ENCODE data around the gene SH2D3C.

The SH2D3C gene

GRCh38 chr9:127778280-127779135 lies at the start of gene SH2D3C:
TSS of gene SH2D3C (minus strand) at chr9:127778666. CDS start at chr9:127778627, 39 bp downstream.
- TF ChIP-seq CTCF (IDR thresholded peaks at IDR 0.05), result peak; percentile 22
- Histone ChIP-seq H3K27me3 (no peaks in the 10 kb centered on the region), H3K4me3 (ENCODE audit: low read depth in 1 of 2, low read length in 1 of 2) (peak within 1 kb of the TSS; percentile 78 to 97), H3K9me3 (no peaks in the 10 kb centered on the region), H3K4me1 (ENCODE audit: control insufficient read depth in 1 of 2, insufficient read depth in 1 of 2, low read depth in 1 of 2, low read length in 1 of 2) (peaks cover 84 to 92% of the 10 kb centered on the region in 2 experiments), H3K36me3 (peaks cover 25% of the 10 kb centered on the region), H3K27ac (peak within 1 kb of the TSS; percentile 90)

- Histone ChIP-seq H3K27me3 (no peaks in the 10 kb centered on the region), H3K9me3 (no peaks in the 10 kb centered on the region), H3K4me3 (ENCODE audit: low read depth in 1 of 2, low read length in 1 of 2) (no peak overlapping the region), H3K36me3 (no peaks in the 10 kb centered on the region), H3K27ac (no peak overlapping the region), H3K4me1 (ENCODE audit: control insufficient read depth in 1 of 2, insufficient read depth in 1 of 2, low read depth in 1 of 2, low read length in 1 of 2) (peaks cover 0 to 6% of the 10 kb centered on the region in 2 experiments)
- no peak for TF ChIP-seq CTCF (IDR thresholded peaks at IDR 0.05)
Observed at GRCh38 chr9:127826253-127826913, 47.9 kb upstream of the SH2D3C start.

- Histone ChIP-seq H3K9me3 (no peaks in the 10 kb centered on the region), H3K4me3 (ENCODE audit: low read depth in 1 of 2, low read length in 1 of 2) (no peak overlapping the region), H3K27me3 (no peaks in the 10 kb centered on the region), H3K27ac (no peak overlapping the region), H3K4me1 (ENCODE audit: control insufficient read depth in 1 of 2, insufficient read depth in 1 of 2, low read depth in 1 of 2, low read length in 1 of 2) (peaks cover 0 to 6% of the 10 kb centered on the region in 2 experiments), H3K36me3 (no peaks in the 10 kb centered on the region)
- no peak for TF ChIP-seq CTCF (IDR thresholded peaks at IDR 0.05)
Observed at GRCh38 chr9:127825319-127826051, 47.0 kb upstream of the SH2D3C start.

- Histone ChIP-seq H3K36me3 (no peaks in the 10 kb centered on the region), H3K27me3 (no peaks in the 10 kb centered on the region), H3K27ac (no peak overlapping the region), H3K4me3 (ENCODE audit: low read depth in 1 of 2, low read length in 1 of 2) (no peak overlapping the region), H3K9me3 (no peaks in the 10 kb centered on the region), H3K4me1 (ENCODE audit: control insufficient read depth in 1 of 2, insufficient read depth in 1 of 2, low read depth in 1 of 2, low read length in 1 of 2) (no peaks in the 10 kb centered on the region)
- TF ChIP-seq CTCF (IDR thresholded peaks at IDR 0.05), result no peak
Observed at GRCh38 chr9:127822108-127822507, 43.6 kb upstream of the SH2D3C start.

GRCh38 chr9:127818574-127818973 lies 40.1 kb upstream of the SH2D3C start:
- H3K36me3 ChIP-seq, result no peaks in the 10 kb centered on the region
- no peaks in the 10 kb centered on the region for H3K27me3 ChIP-seq
- no peaks in the 10 kb centered on the region for H3K9me3 ChIP-seq
- H3K27ac ChIP-seq, result no peak overlapping the region
- no peaks in the 10 kb centered on the region for H3K4me1 ChIP-seq (ENCODE audit: control insufficient read depth in 1 of 2, insufficient read depth in 1 of 2, low read depth in 1 of 2, low read length in 1 of 2)
- no peak overlapping the region for H3K4me3 ChIP-seq (ENCODE audit: low read depth in 1 of 2, low read length in 1 of 2)
- no peak for TF ChIP-seq CTCF (IDR thresholded peaks at IDR 0.05)

Data from neutrophil (primary cell).